ENCODE measurements around the gene FOLH1.
"Not testable (repeated sequence)": the region's sequence is repeated elsewhere in the genome, so short reads cannot be mapped to it uniquely, and the experiment has no call there.

DNA sequence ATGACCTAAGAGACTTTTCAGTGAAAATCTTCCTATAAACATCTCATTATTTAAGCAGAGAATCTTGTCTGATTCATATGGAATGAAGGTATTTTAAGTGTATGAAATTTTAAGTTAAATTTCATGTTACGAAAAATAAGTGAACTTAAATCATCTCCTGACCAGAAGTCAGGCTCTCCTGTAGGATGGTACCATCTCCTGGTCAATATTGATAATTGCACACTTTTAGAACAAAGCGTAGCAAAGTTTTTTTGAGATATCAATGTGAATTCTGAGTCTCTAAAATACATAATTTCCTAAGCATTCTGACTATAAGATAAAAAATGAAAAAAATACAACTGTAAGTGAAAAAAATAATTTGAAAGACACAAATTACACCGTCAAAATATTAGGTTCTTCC, 38.8 kb downstream of the FOLH1 start:
- TF ChIP-seq POLR2A (IDR thresholded peaks at IDR 0.05; ENCODE audit: low read length); RFX5 (IDR thresholded peaks at IDR 0.05); HDAC2 (IDR thresholded peaks at IDR 0.05): not testable (repeated sequence)
- TF ChIP-seq SMC3 (IDR thresholded peaks at IDR 0.05), result peak; percentile 32; the same call in 1 of the 3 replicates
- TF ChIP-seq, protein P1, sequence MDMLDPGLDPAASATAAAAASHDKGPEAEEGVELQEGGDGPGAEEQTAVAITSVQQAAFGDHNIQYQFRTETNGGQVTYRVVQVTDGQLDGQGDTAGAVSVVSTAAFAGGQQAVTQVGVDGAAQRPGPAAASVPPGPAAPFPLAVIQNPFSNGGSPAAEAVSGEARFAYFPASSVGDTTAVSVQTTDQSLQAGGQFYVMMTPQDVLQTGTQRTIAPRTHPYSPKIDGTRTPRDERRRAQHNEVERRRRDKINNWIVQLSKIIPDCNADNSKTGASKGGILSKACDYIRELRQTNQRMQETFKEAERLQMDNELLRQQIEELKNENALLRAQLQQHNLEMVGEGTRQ (IDR thresholded peaks at IDR 0.05), result not testable (repeated sequence)
- TF ChIP-seq, protein P2, sequence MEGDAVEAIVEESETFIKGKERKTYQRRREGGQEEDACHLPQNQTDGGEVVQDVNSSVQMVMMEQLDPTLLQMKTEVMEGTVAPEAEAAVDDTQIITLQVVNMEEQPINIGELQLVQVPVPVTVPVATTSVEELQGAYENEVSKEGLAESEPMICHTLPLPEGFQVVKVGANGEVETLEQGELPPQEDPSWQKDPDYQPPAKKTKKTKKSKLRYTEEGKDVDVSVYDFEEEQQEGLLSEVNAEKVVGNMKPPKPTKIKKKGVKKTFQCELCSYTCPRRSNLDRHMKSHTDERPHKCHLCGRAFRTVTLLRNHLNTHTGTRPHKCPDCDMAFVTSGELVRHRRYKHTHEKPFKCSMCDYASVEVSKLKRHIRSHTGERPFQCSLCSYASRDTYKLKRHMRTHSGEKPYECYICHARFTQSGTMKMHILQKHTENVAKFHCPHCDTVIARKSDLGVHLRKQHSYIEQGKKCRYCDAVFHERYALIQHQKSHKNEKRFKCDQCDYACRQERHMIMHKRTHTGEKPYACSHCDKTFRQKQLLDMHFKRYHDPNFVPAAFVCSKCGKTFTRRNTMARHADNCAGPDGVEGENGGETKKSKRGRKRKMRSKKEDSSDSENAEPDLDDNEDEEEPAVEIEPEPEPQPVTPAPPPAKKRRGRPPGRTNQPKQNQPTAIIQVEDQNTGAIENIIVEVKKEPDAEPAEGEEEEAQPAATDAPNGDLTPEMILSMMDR (IDR thresholded peaks at IDR 0.05), result peak; percentile 34
